Activated CD8-positive, alpha-beta memory T cell treated with anti-CD3 and anti-CD28 coated beads, Interleukin-2, amount 10 ng/mL, durations not matched to agents 7 days and 5 days (primary cell): ENCODE data around the gene UBE2G2. TPM values are rescaled to one million over a fixed set of nuclear protein-coding genes. Genes with fewer than 3 reads are reported as not detected.

Experiments used
- ATAC-seq: fragments of 150-1000 bp; cut with Tn5 transposase; one replicate; pipeline ENCODE4 v1.10.0; 2021; ENCODE audit warnings: moderate library complexity
- CTCF ChIA-PET: fragments of 350-600 bp; sonication (Branson Sonifier 250); formaldehyde crosslinking; loops from one replicate; lab custom pipeline; 2021; ENCODE audit warnings: antibody characterized with exemption; lab: Charles Lee
- DNase-seq: peaks from one replicate; pipeline ENCODE4 v3.0.0-alpha.2; 2020
- H3K27ac Mint-ChIP-seq: one replicate; pipeline ENCODE4 v1.8.0; 2021; ENCODE audit warnings: mild to moderate bottlenecking, mixed read lengths
- H3K27me3 Mint-ChIP-seq: one replicate; pipeline ENCODE4 v1.8.0; 2021; ENCODE audit warnings: mixed read lengths
- H3K36me3 Mint-ChIP-seq: one replicate; pipeline ENCODE4 v1.8.0; 2021; ENCODE audit warnings: mild to moderate bottlenecking, mixed read lengths
- H3K4me1 Mint-ChIP-seq: one replicate; pipeline ENCODE4 v1.8.0; 2021; ENCODE audit warnings: mixed read lengths
- H3K4me3 Mint-ChIP-seq: one replicate; pipeline ENCODE4 v1.8.0; 2021; ENCODE audit warnings: mild to moderate bottlenecking, moderate library complexity, mixed read lengths
- H3K9me3 Mint-ChIP-seq: one replicate; pipeline ENCODE4 v1.8.0; 2022; ENCODE audit warnings: low read depth, mixed read lengths
- total RNA-seq, 2 experiments: library from RNA; stranded (reverse); gene quantifications; one replicate each; pipeline ENCODE4 v1.2.3, GENCODE V29; 2021

Gene UBE2G2
- total RNA-seq, 2 experiments from 2014 or later: 103 to 121 TPM

GRCh38 chr21:44816761-44817505 lies 15.3 kb upstream of the UBE2G2 start:
- ATAC-seq: no peak
- CTCF ChIA-PET: interaction anchor here (0.6 to 2.7 kb wide), 5 partner anchors 16 to 58 kb away, joined by 3 to 14 read pairs (median 8); partner anchors contain the start of gene UBE2G2
- Mint-ChIP-seq H3K36me3 (peaks cover 2% of the 10 kb centered on the region), H3K27ac (no peak overlapping the region), H3K4me3 (peak overlapping the region; percentile 67), H3K27me3 (no peaks in the 10 kb centered on the region), H3K9me3 (peaks cover 2% of the 10 kb centered on the region), H3K4me1 (peaks cover 22% of the 10 kb centered on the region)
- no peak for DNase-seq

DNA sequence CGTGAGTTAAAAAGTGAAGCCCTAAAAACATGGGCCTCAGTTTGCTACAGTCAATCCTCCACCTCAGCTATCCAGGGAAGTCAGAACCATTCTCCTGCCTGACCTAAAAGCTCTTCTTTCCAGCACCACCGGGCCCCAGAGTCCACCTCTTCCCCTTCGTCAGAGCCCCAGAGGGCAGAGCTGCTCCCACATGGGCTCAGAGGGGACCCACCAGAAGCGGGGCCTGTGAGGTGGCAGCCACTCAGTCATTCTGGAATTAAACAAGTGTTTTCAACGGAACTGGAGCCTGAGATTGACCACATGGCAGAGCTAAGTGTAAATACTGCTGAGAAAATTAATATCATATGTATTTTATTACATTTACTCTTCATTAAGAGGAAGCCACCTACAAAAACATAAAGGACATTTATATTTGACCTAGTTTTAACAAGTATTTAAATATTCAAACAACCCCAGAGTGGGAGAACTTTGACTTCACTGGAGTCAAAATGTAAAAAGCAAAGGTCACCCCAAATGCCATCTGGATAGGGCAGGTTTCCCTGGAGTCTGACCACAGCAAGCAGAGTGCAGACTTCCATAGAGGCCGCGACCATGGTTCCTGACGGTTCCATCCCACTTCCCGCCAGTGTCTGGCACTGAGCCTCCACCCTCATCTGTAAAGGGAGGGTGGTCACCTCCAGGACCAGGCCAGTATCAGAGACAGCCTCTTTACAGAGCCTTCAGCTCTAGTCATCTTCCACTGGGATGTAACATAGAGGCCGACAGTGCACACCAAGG lies 14.4 kb upstream of the UBE2G2 start:
- peaks cover 3% of the 10 kb centered on the region for H3K36me3 Mint-ChIP-seq

GRCh38 chr21:44815225-44815624 lies 13.6 kb upstream of the UBE2G2 start:
- H3K4me3 Mint-ChIP-seq: no peak overlapping the region
- peaks cover 5% of the 10 kb centered on the region for H3K36me3 Mint-ChIP-seq
- ATAC-seq: no peak
- H3K27ac Mint-ChIP-seq: no peak overlapping the region
- peaks cover 22% of the 10 kb centered on the region for H3K4me1 Mint-ChIP-seq
- no peak for DNase-seq
- H3K9me3 Mint-ChIP-seq: no peaks in the 10 kb centered on the region
- CTCF ChIA-PET: interaction anchor here (2.7 kb wide), 1 partner anchor 14 kb away, joined by 14 read pairs; the partner anchor contains the start of gene UBE2G2
- H3K27me3 Mint-ChIP-seq: no peaks in the 10 kb centered on the region

More for the DNA sequence above, 14.4 kb upstream of the UBE2G2 start:
- no peaks in the 10 kb centered on the region for H3K27me3 Mint-ChIP-seq
- CTCF ChIA-PET: interaction anchor here (2.7 kb wide), 1 partner anchor 15 kb away, joined by 14 read pairs; the partner anchor contains the start of gene UBE2G2
- H3K4me3 Mint-ChIP-seq: peak overlapping the region; percentile 67
- peaks cover 22% of the 10 kb centered on the region for H3K4me1 Mint-ChIP-seq
- no peak for ATAC-seq
- DNase-seq: no peak
- H3K27ac Mint-ChIP-seq: no peak overlapping the region
- no peaks in the 10 kb centered on the region for H3K9me3 Mint-ChIP-seq

GRCh38 chr21:44814498-44815023 lies 12.9 kb upstream of the UBE2G2 start:
- DNase-seq: no peak
- no peak overlapping the region for H3K4me3 Mint-ChIP-seq

DNA sequence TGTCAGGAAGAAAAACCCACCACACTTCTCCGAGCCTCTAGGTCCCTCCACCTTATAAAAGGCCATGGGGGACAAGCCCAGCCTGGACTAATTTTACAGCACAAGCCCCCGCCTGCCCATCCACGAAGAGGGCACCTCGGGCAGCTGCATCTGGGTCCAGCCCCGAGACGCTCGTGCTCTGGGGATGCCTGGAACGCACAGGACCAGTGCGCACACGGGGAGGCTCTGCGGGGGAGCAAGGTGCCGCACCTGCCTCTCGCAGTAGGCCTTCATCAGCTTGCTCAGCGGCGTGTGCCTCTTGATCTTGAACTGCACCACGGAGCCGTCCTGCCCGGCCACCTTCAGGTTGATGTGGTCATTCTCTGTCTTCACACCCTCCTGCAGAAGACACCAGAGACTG lies 12.1 kb upstream of the UBE2G2 start:
- ATAC-seq (no peak), DNase-seq (no peak)
- peaks cover 22% of the 10 kb centered on the region for H3K4me1 Mint-ChIP-seq
- no peaks in the 10 kb centered on the region for H3K9me3 Mint-ChIP-seq
- H3K27ac Mint-ChIP-seq: no peak overlapping the region
- CTCF ChIA-PET: interaction anchor here (0.8 kb wide), 1 partner anchor 13 kb away, joined by 3 read pairs; no protein-coding TSS in a partner anchor
- no peaks in the 10 kb centered on the region for H3K27me3 Mint-ChIP-seq
- no peak overlapping the region for H3K4me3 Mint-ChIP-seq
- peaks cover 10% of the 10 kb centered on the region for H3K36me3 Mint-ChIP-seq

More at GRCh38 chr21:44814498-44815023, 12.9 kb upstream of the UBE2G2 start:
- peaks cover 5% of the 10 kb centered on the region for H3K36me3 Mint-ChIP-seq
- ATAC-seq: no peak
- no peaks in the 10 kb centered on the region for H3K27me3 Mint-ChIP-seq
- peaks cover 22% of the 10 kb centered on the region for H3K4me1 Mint-ChIP-seq
- H3K27ac Mint-ChIP-seq: no peak overlapping the region
- CTCF ChIA-PET: interaction anchor here (2.7 kb wide), 1 partner anchor 13 kb away, joined by 14 read pairs; the partner anchor contains the start of gene UBE2G2
- no peaks in the 10 kb centered on the region for H3K9me3 Mint-ChIP-seq

DNA sequence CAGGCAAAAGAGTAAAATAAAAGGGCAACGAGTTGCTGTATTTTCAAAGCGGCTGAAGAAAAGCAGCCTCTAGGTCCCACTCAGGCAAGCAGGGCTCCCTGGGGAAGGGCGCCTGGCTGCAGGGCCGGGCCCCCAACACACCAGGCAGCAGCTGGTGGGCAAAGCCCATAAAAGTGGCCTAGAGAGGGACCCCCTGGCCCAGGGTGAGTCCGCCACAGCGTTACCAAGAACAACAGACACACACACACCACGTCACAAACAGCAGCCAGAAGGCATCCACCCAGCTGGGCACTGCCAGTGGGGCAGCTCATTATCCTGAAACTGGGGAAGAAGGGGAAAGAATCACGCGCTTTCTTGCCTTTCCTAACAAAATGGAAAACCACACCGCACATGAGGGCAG lies 11.5 kb upstream of the UBE2G2 start:
- Mint-ChIP-seq H3K27me3 (no peaks in the 10 kb centered on the region), H3K4me1 (peaks cover 22% of the 10 kb centered on the region), H3K4me3 (no peak overlapping the region), H3K9me3 (no peaks in the 10 kb centered on the region), H3K27ac (no peak overlapping the region), H3K36me3 (peaks cover 10% of the 10 kb centered on the region)
- no peak for ATAC-seq
- CTCF ChIA-PET: interaction anchor here (0.7 to 0.8 kb wide), 2 partner anchors 12 to 323 kb away, joined by 3 read pairs; no protein-coding TSS in a partner anchor
- no peak for DNase-seq

DNA sequence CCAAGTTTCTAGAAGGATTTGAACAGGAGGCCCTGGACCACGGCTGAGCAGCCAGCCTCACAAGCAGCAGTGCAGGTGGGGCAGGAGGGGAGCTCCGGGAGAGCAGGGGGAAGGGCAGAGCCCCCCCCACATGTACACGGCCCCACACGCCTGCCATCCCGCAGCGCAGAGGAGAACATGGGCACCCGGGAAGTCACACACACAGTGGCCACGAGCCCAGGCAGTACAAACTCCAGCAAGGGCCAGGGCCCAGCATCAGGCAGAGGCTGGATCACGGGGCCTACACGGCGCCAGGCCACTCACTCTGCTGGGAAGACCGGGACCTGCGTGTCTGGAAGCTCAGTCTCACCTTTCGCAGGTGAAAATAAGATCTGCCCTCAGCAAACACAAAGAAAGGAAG lies 11.0 kb upstream of the UBE2G2 start:
- Mint-ChIP-seq H3K9me3 (no peaks in the 10 kb centered on the region), H3K4me3 (no peak overlapping the region), H3K4me1 (peaks cover 22% of the 10 kb centered on the region), H3K27ac (no peak overlapping the region), H3K27me3 (no peaks in the 10 kb centered on the region), H3K36me3 (peaks cover 10% of the 10 kb centered on the region)
- ATAC-seq (no peak), DNase-seq (no peak)
- CTCF ChIA-PET: interaction anchor here (0.7 kb wide), 1 partner anchor 322 kb away, joined by 3 read pairs; no protein-coding TSS in a partner anchor

DNA sequence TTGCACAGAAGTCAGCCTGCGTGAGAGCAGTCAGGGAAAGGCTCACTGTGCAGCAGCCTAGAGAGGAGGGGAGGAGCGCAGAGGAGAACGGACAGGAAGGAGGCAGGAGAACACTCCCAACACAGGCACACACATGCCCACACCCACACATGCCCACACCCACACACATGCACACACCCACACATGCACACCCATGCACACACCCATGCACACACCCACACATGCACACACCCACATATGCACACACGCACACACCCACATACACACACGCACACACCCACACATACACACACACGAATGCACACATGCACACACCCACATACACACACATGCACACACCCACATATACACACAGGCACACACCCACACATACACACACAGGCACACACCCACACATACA lies 9.2 kb upstream of the UBE2G2 start:
- H3K36me3 Mint-ChIP-seq: peaks cover 21% of the 10 kb centered on the region
- DNase-seq: no peak
- H3K9me3 Mint-ChIP-seq: no peaks in the 10 kb centered on the region
- no peak overlapping the region for H3K27ac Mint-ChIP-seq
- no peaks in the 10 kb centered on the region for H3K27me3 Mint-ChIP-seq
- no peak for ATAC-seq
- no peak overlapping the region for H3K4me3 Mint-ChIP-seq
- CTCF ChIA-PET: no interaction called here
- H3K4me1 Mint-ChIP-seq: peaks cover 20% of the 10 kb centered on the region

DNA sequence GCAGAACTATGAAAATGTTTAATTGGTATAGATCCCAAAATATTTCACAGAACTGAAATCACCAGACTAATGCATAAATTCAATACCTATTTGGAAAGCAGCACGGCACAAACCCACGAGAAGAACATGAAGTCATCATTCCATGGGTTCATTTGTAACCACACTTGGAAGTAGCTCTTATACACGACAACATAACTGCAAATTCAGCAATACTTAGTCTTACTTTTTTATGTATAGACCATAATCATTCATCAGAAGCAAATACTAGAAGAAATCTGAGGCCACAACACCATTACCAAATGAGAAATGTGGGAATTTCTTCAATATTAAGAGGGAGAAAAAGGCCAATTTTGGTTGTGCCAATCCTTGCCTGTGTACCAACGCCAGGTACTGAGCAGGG lies 4.2 kb upstream of the UBE2G2 start:
- no peak for ATAC-seq
- H3K36me3 Mint-ChIP-seq: peaks cover 39% of the 10 kb centered on the region

GRCh38 chr21:44805226-44805625 lies 3.6 kb upstream of the UBE2G2 start:
- no peak overlapping the region for H3K4me3 Mint-ChIP-seq
- peaks cover 39% of the 10 kb centered on the region for H3K36me3 Mint-ChIP-seq
- no peaks in the 10 kb centered on the region for H3K9me3 Mint-ChIP-seq
- CTCF ChIA-PET: interaction anchor here (1.2 to 4.9 kb wide), 2 partner anchors 11 to 70 kb away, joined by 4 to 25 read pairs; no protein-coding TSS in a partner anchor
- no peaks in the 10 kb centered on the region for H3K27me3 Mint-ChIP-seq
- no peak for DNase-seq
- no peak overlapping the region for H3K27ac Mint-ChIP-seq
- ATAC-seq: no peak
- H3K4me1 Mint-ChIP-seq: peaks cover 27% of the 10 kb centered on the region

More for the DNA sequence above, 4.2 kb upstream of the UBE2G2 start:
- Mint-ChIP-seq H3K4me3 (no peak overlapping the region), H3K4me1 (peaks cover 21% of the 10 kb centered on the region), H3K9me3 (no peaks in the 10 kb centered on the region), H3K27me3 (no peaks in the 10 kb centered on the region), H3K27ac (no peak overlapping the region)
- DNase-seq: no peak
- CTCF ChIA-PET: interaction anchor here (1.0 to 4.9 kb wide), 2 partner anchors 12 to 127 kb away, joined by 3 to 25 read pairs; no protein-coding TSS in a partner anchor

DNA sequence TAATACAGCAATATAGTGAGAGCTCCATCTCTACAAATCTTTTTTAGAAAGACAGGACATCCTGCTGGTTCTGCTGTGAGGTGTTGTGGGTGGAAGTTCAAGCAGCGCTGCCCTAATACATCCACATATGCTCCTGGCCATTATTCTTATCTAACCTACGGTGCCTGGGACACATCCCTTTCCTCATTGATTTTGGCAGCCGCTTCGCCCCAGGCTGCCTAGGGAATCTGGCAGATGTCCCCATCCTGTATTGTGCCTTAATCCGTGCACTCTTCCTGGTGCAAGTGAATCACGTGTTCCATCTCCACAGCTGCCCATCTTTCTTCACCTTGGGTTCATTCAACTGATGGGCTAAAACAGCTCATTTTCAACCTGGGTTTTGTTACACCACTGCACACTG lies 3.1 kb upstream of the UBE2G2 start:
- H3K27me3 Mint-ChIP-seq: no peaks in the 10 kb centered on the region
- H3K4me1 Mint-ChIP-seq: peaks cover 31% of the 10 kb centered on the region
- ATAC-seq (no peak), DNase-seq (no peak)
- H3K36me3 Mint-ChIP-seq: peaks cover 39% of the 10 kb centered on the region
- H3K4me3 Mint-ChIP-seq: no peak overlapping the region
- H3K27ac Mint-ChIP-seq: no peak overlapping the region
- CTCF ChIA-PET: interaction anchor here (1.2 to 4.9 kb wide), 3 partner anchors 11 to 127 kb away, joined by 4 to 25 read pairs (median 5); no protein-coding TSS in a partner anchor
- no peaks in the 10 kb centered on the region for H3K9me3 Mint-ChIP-seq

GRCh38 chr21:44803651-44804050 lies 2.0 kb upstream of the UBE2G2 start:
- no peak overlapping the region for H3K4me3 Mint-ChIP-seq
- H3K36me3 Mint-ChIP-seq: peaks cover 37% of the 10 kb centered on the region
- CTCF ChIA-PET: interaction anchor here (1.0 to 4.9 kb wide), 5 partner anchors 10 to 293 kb away, joined by 3 to 25 read pairs (median 4); no protein-coding TSS in a partner anchor
- H3K27ac Mint-ChIP-seq: no peak overlapping the region
- peaks cover 40% of the 10 kb centered on the region for H3K4me1 Mint-ChIP-seq
- no peak for DNase-seq
- H3K27me3 Mint-ChIP-seq: no peaks in the 10 kb centered on the region
- no peaks in the 10 kb centered on the region for H3K9me3 Mint-ChIP-seq
- ATAC-seq: no peak
